ENCODE measurements around the gene MGARP. TPM values are rescaled to one million over a fixed set of nuclear protein-coding genes. Genes with fewer than 3 reads are reported as not detected.

MGARP gene
- total RNA-seq, 1 experiment from 2014 or later = not detected

DNA sequence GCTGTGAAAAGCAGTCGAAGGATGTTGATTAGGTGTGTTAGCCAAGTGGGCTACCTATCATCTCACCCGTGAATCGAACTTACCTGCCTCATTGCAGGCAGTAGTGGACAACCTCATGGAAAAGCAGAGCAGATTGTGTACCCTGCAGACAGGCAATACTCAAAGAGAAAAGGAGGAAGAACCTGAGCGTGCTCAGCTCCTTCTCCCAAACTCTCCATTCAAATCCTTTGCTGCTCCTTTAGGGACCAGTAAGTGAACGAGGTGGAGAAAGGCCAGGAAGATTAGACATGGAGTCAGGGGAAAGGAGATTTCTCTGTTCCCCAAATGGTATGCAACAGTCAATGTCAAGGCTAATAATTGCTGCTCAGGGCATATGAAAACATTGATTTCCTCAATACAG is 57.8 kb downstream of the MGARP start:
- intact Hi-C loops (cut with micrococcal nuclease; ENCODE audit: unreplicated experiment) = no loop called here
- no peaks in the 10 kb centered on the region for H3K4me1 Mint-ChIP-seq (ENCODE audit: low read depth, unreplicated experiment)
- H3K27me3 Mint-ChIP-seq (ENCODE audit: unreplicated experiment) = no peaks in the 10 kb centered on the region
- no peak overlapping the region for H3K27ac Mint-ChIP-seq (ENCODE audit: unreplicated experiment)
- TF ChIP-seq, protein P1, sequence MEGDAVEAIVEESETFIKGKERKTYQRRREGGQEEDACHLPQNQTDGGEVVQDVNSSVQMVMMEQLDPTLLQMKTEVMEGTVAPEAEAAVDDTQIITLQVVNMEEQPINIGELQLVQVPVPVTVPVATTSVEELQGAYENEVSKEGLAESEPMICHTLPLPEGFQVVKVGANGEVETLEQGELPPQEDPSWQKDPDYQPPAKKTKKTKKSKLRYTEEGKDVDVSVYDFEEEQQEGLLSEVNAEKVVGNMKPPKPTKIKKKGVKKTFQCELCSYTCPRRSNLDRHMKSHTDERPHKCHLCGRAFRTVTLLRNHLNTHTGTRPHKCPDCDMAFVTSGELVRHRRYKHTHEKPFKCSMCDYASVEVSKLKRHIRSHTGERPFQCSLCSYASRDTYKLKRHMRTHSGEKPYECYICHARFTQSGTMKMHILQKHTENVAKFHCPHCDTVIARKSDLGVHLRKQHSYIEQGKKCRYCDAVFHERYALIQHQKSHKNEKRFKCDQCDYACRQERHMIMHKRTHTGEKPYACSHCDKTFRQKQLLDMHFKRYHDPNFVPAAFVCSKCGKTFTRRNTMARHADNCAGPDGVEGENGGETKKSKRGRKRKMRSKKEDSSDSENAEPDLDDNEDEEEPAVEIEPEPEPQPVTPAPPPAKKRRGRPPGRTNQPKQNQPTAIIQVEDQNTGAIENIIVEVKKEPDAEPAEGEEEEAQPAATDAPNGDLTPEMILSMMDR (IDR thresholded peaks at IDR 0.05; ENCODE audit: unreplicated experiment) = no peak
- H3K9me3 Mint-ChIP-seq (ENCODE audit: low read depth, unreplicated experiment) = no peaks in the 10 kb centered on the region
- no TSS peak for BruUV-seq (replicated peaks)
- no peak overlapping the region for H3K4me3 Mint-ChIP-seq (ENCODE audit: low read depth, unreplicated experiment)
- no peak for DNase-seq
- no peaks in the 10 kb centered on the region for H3K36me3 Mint-ChIP-seq (ENCODE audit: insufficient read depth, unreplicated experiment)
- CTCF ChIA-PET = no interaction called here

DNA sequence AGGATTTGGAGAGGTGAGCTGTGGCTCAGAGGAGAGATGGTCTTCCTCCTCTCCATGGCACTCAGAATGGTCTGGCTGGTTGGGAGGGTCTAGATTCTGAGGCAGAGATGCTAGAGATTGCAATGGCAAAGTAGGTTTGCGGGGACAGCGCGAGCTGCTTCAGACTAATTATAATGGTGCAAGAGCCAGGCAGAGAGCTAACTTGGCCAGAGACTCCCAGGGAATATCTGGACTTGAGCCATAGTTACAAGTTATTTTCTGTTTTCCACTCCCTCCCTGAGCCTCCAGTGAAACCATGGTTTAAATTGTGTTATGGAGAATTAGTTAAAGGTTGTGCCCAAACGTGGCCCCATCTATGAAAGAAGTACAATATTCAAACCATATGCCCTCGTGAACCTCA is 58.3 kb downstream of the MGARP start:
- Mint-ChIP-seq H3K9me3 (ENCODE audit: low read depth, unreplicated experiment) (no peaks in the 10 kb centered on the region), H3K27me3 (ENCODE audit: unreplicated experiment) (no peaks in the 10 kb centered on the region), H3K36me3 (ENCODE audit: insufficient read depth, unreplicated experiment) (no peaks in the 10 kb centered on the region), H3K4me1 (ENCODE audit: low read depth, unreplicated experiment) (no peaks in the 10 kb centered on the region), H3K4me3 (ENCODE audit: low read depth, unreplicated experiment) (no peak overlapping the region), H3K27ac (ENCODE audit: unreplicated experiment) (no peak overlapping the region)
- no TSS peak for BruUV-seq (replicated peaks)
- TF ChIP-seq, protein P1 (IDR thresholded peaks at IDR 0.05; ENCODE audit: unreplicated experiment) = no peak
- no peak for DNase-seq
- intact Hi-C loops (cut with micrococcal nuclease; ENCODE audit: unreplicated experiment) = no loop called here
- CTCF ChIA-PET = no interaction called here

DNA sequence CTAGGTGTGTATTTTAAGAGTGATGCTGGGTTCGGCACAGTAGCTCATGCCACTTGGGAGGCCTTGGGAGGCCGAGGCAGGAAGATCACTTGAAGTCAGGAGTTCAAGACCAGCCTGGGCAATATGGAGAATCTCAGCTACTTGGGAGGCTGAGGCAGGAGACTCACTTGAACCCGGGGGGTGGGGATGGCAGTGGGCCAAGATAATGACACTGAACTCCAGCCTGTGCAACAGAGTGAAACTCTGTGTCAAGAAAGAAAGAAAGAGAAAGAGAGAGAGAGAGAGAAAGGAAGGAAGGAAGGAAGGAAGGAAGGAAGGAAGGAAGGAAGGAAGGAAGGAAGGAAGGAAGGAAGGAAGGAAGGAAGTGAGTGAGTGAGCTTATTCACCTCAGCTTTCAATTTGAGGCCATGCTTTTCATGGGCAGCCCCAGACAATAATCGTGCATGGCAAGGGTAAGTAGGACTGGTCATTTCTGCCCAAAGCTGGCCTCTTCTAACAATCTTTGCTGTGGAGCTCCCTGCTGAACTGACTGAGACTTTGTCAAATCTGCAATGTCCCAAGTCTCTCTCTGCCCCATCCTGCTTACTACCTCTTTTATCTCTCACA is 60.5 kb downstream of the MGARP start:
- no TSS peak for BruUV-seq (replicated peaks)
- TF ChIP-seq, protein P1 (IDR thresholded peaks at IDR 0.05; ENCODE audit: unreplicated experiment) = no peak
- H3K4me1 Mint-ChIP-seq (ENCODE audit: low read depth, unreplicated experiment) = no peaks in the 10 kb centered on the region
- H3K27me3 Mint-ChIP-seq (ENCODE audit: unreplicated experiment) = no peaks in the 10 kb centered on the region
- no peak overlapping the region for H3K4me3 Mint-ChIP-seq (ENCODE audit: low read depth, unreplicated experiment)
- no peak overlapping the region for H3K27ac Mint-ChIP-seq (ENCODE audit: unreplicated experiment)
- CTCF ChIA-PET = no interaction called here
- H3K9me3 Mint-ChIP-seq (ENCODE audit: low read depth, unreplicated experiment) = no peaks in the 10 kb centered on the region
- DNase-seq = no peak
- H3K36me3 Mint-ChIP-seq (ENCODE audit: insufficient read depth, unreplicated experiment) = no peaks in the 10 kb centered on the region
- intact Hi-C loops (cut with micrococcal nuclease; ENCODE audit: unreplicated experiment) = no loop called here

Other genes starting within 250 kb of the MGARP start
- 25.2 and 27.8 TPM in 2 replicates for gene ELF2, start 103.0 kb downstream of the MGARP start, total RNA-seq (2022)
- gene NAA15, start 21.3 kb upstream of the MGARP start, total RNA-seq (2022) = 45.2 and 46.2 TPM in 2 replicates
- 31.8 and 38.6 TPM in 2 replicates for gene NDUFC1, start 22.3 kb upstream of the MGARP start, total RNA-seq (2022)
- gene RAB33B, start 173.9 kb upstream of the MGARP start, total RNA-seq (2022) = 5.9 and 6.2 TPM in 2 replicates

Measured in Calu3 (cell line).